ENCODE measurements around the gene GPX1. TPM values are rescaled to one million over a fixed set of nuclear protein-coding genes. Genes with fewer than 3 reads are reported as not detected.
A peak's percentile ranks its signal among the peaks of the same experiment; 100 is the strongest.
"Not testable (repeated sequence)": the region's sequence is repeated elsewhere in the genome, so short reads cannot be mapped to it uniquely, and the experiment has no call there.

Gene GPX1
- total RNA-seq, 1 experiment from 2014 or later, result 352 TPM

DNA sequence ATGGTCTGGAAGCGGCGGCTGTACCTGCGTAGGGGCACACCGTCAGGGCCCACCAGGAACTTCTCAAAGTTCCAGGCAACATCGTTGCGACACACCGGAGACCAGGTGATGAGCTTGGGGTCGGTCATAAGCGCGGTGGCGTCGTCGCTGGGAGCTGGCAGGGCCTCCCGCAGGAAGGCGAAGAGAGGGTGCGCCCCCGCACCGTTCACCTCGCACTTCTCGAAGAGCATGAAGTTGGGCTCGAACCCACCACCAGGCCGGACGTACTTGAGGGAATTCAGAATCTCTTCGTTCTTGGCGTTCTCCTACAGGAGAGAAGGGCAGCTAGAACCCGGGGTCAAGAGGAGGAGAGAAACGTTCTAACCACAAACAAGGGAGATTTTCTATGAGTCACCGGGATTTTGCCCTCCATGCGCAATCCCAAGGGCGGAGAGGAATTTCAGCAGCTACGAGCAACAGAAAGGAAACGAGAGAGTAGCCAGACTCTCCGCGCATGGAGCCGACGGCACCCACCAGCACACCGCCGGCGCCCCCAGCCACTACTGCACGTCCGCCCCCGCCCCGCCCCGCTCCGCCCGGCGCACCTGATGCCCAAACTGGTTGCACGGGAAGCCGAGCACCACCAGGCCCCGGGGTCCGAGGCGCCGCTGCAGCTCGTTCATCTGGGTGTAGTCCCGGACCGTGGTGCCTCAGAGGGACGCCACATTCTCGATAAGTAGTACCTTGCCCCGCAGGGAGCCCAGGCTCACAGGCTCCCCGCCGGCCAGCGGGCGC, 523 bp downstream of the GPX1 start:
- peak; percentile 81 for DNase-seq (ENCODE audit: low spot score)

DNA sequence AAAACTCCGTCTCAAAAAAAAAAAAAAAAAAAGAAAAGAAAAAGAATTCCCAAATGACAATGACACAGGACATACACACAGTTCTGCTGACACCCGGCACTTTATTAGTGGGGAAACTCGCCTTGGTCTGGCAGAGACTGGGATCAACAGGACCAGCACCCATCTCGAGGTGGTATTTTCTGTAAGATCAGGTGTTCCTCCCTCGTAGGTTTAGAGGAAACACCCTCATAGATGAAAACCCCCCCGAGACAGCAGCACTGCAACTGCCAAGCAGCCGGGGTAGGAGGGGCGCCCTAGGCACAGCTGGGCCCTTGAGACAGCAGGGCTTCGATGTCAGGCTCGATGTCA, 1.1 kb downstream of the GPX1 start:
- DNase-seq (ENCODE audit: low spot score), result not testable (repeated sequence)

DNA sequence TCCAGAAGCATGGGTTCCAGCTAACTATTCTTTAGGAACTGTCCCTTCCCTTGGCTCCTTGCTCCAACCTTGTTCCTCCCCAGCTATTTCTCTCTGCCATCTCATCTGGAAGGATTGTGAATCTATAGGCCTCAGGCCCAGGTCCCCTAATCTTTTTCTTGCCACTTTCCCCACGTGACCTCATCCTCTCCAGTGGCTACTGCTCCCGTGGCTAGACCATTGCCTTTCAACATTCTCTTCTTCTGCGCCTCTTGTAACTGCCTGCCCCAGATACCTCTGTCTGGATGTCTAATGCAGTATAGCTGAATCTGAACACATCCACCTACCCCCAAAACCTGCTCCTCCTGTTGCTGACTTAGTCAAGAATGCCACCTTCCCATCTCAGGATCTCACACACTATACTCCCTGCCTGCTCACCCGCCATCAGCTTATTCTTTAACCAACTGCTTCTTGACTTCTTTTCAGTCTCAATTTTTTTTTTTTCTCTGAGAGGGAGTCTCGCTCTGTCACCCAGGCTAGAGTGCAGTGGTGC, 5.2 kb downstream of the GPX1 start:
- no peak for DNase-seq (ENCODE audit: low spot score)

DNA sequence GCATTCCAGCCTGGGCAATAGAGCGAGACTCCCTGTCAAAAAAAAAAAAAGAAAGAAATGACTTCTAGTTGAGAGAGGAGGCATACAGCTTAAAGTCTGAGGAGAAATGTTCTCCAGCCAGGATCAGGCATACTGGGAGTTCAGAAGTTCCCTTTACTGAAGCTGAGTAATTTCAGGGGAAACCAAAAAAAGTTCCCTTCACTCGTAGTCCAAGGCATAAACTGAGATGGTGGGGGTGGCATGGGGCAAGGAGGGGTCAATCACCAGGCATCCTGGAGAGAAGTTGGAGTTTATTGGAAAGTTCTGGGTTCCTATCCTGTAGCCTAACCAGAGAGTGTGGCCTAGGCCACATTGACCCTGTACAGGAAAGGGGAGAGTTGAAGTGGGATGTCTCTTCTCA, 5.9 kb downstream of the GPX1 start:
- no peak for DNase-seq (ENCODE audit: low spot score)

DNA sequence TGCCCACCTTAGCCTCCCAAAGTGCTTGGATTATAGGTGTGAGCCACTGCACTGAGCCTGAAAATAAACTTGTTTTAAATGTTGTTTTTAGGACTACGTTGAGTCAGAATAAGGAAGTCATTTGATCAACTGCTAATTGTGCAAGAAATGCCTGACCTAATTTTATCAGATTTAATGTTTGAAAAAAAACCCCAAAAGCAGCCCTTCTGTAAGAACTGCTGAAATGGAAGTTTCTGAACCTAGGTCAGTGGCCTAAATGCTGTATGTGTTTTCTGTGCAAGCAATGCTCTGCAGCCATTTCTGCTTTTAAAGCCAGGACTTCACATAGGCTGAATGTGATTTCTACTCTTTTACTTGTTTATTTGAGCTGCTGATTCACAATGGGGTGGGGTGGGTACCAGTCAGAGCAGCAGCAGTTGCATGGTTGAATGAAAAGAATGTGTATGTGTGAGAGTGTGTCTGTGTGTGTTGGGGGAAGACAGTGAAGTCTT, 6.6 kb downstream of the GPX1 start:
- peak; percentile 68 for DNase-seq (ENCODE audit: low spot score)

DNA sequence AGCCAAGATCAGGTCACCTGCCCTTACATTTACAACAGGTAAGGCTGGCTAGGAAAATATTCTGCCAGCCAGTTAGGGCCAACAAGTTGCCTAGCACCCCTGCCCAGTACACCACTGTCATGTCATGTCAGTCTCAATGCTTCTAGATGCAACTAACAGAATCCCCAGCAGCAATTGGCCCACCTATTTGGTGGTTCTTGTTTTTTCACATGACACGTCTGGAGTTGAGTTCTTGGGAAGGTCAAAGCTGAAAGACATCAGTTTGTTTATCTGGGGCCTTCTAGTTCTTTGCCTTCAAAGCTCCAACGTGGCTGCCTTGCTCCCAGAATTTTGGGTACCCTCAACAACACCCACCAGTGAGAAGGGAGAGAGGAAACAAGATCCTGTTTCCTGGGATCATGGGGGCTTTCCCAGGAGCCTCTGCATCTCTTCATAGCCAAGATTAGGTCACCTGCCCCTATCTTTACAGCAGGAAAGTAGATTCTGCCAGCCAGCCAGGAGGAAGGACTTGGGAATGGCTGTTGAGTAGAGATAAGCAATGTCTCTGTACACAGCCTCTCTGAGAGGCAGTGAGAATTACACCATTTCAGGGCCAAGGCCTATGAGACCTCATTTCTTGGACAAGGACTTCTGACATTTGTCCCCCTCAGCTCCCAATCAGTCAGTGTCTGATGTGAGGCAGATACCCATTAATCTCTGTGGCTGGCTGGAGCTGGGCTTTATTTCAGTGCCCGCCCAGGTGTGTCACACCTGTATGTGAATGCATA, 8.6 kb downstream of the GPX1 start:
- DNase-seq (ENCODE audit: low spot score), result no peak

DNA sequence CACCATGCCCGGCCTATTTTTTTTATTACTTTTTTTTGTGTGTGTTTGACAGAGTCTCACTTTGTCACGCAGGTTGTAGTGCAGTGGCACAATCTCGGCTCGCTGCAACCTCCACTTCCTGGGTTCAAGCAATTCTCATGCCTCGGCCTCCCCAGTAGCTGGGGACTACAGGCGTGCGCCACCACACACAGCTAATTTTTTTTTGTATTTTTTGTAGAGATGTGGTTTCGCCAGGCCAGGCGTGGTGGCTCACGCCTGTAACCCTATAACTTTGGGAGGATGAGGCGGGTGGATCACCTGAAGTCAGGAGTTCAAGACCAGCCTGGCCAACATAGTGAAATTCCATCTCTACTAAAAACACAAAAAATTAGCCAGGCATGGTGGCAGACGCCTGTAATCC, 9.8 kb downstream of the GPX1 start:
- DNase-seq (ENCODE audit: low spot score), result not testable (repeated sequence)

DNA sequence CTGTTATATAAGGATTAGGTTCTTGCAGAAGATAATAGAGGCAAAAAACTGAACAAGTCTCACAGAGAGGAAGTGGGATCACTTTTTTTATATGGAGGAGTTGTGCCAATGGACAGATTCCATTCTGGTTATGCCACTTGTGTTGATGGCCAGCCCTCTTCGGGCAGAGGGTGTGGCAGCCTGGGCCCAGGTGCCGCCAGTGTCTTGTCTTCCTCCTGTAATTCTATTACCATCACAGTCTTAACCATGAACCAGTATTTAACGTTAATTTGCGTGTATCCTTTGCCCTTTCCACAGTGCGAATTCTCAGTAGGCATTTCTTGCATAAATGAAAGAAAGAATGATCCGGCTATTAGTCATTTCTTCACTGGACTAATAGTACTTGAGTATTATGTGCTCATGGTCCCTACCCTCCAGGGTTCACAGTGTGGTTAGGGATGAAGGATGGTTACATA, 11.3 kb downstream of the GPX1 start:
- DNase-seq (ENCODE audit: low spot score), result peak; percentile 60

DNA sequence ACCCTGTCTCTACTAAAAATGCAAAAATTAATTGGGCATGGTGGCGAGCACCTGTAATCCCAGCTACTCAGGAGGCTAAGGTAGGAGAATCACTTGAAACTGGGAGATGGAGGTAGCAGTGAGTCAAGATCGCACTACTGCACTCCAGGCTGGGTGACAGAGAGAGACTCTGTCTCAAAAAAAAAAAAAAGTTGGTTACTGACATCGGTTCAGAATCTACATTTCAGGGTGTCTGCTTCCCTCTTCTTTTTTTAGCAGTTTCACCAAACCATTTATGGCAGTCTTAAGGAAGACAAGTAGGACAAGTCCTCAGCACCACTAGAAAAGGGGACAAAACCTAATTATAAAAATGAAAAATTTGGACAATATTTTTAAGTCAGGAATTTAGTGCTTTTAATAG, 15.0 kb downstream of the GPX1 start:
- DNase-seq (ENCODE audit: low spot score), result no peak

DNA sequence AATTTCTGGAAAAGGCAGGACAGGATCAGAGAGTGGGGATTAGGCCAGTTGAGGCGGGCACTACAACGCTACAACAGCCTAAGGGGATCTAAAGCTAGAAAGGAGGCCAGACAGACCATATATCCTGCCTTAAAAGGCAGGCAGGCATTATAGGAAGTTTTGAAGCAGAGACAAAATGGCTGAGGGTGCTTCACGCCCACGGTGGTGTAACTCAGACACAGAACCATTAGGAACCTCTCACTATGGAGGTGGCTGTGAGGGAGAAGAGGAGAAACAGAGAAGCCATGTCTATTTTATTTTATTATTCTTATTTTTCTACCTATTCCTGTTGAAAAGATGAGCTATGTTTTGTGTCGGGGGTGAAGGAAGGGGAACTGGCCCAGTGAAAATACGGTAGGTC, 16.2 kb downstream of the GPX1 start:
- no peak for DNase-seq (ENCODE audit: low spot score)

DNA sequence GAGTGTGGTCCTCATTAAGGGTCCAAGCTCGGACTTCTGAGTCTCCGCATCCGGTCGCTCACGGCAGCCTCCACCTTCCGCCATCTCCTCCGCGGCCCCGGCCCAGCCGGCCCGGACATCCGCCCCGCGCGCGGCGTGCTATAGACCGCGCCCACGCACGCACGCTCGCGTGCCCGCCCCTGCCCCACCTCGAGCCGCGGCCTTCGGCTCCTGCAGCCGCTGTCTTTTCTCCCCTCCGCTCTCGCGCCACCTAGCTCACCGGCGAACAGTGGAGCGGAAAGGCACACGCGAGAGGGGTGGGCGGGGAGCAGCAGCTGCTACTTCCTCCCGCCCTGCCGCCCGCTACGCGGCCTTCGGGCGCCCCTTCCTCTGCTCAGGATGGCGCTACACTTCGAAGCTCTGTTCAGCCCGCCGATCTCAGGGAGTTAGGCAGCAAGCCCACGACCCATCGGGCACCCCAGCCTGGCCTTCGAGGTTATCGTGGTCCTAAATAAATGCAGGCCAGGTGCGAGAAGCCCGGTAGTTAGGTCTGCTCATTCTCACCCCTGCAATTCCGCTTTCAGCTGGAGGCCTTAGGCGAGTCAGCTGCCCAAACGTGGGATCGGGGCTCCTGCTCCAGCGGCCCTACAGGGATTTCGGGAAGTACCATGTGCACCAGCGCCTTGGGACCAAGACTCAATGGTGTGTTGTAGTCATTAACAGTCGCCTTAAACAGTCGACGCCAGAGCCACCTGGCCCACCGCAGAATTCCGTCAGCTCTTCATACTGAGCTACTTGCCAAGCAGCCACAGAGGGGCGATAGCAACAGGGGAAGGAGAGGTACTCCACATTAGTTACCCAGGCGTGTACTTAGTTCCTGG, 18.0 kb downstream of the GPX1 start, which contains the start of gene USP4:
Gene USP4, minus strand, starts transcription at position 113 of the 860 bp plus-strand sequence. Its CDS starts 29 bp downstream, at position 84.
- peak; percentile 73 for DNase-seq (ENCODE audit: low spot score)

DNA sequence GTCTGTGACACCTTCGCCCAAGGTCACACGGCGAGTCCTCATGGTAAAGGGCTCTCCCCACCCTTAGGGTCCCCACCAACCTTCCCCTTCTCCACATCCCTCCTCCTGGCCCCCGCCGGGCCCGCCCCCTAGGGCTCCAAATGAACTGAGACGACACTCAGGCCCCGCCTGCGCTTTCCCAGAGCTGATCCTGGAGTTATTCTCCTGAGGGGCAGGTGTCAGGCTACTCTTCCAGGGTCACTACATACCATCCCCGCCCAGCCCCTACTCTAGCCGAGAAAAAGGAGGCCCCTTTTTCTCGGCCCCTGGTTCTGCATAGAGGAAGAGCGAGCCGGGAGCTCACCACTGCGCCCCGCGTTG, 18.6 kb downstream of the GPX1 start:
- DNase-seq (ENCODE audit: low spot score), result no peak

DNA sequence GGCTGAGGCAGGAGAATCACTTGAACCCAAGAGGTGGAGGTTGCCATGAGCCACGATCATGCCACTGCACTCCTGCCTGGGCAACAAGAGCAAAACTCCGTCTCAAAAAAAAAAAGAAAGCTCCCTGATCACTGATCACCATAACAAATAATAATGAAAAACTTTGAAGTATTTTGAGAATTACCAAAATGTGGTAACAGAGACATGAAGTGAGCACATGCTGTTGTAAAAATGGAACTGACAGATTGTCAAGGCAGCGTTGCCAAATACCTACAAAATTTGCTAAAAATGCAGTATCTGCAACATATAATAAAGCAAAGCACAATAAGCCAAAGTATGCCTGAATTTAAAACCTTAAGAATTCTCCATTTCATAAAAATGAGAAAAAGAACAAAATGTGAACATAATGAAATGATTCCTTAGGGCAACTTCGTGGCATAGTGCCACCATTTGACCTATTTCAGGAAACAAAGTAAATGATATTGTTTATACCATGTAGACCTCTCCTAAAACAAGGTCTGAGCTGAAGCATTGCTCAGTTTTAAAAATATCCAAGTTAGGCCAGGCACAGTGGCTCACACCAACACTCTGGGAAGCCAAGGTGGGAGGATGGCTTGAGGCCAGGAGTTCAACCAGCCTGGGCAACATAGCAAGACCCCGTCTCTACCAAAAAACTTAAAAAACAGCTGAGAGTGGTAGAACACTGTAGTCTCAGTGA, 24.1 kb downstream of the GPX1 start:
- no peak for DNase-seq (ENCODE audit: low spot score)

DNA sequence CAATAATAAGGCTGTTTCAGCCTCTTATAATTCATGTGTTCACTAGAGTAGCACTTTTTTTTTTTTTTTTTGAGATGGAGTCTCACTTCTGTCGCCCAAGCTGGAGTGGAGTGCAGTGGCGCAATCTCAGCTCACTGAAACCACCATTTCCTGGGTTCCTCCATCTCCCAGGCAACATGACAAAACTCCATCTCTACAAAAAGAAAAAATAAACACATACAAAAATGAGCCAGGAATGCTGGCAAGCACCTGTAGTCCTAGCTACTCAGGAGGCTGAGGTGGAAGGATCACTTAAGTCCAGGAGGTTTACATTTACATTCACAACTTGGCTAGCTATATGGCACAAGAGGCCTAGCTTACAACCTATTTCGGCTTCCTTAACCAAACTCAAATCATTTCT, 25.1 kb downstream of the GPX1 start:
- no peak for DNase-seq (ENCODE audit: low spot score)

DNA sequence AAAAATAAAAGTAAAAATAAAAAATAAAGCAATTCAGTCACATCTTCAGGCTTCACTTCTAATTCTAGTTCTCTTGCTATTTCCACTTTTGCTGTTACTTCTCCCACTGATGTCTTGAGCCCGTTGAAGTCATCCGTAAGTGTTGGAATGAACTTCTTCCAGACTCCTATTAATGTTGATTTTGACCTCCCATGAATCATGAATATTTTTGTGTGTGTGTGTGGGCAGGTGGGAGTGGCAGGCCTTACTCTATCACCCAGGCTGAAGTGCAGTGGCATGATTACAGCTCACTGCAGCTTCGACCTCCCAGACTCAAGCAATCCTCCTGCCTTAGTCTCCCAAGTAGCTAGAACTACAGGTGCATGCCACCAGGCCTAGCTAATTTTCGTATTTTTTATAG, 29.0 kb downstream of the GPX1 start:
- no peak for DNase-seq (ENCODE audit: low spot score)

DNA sequence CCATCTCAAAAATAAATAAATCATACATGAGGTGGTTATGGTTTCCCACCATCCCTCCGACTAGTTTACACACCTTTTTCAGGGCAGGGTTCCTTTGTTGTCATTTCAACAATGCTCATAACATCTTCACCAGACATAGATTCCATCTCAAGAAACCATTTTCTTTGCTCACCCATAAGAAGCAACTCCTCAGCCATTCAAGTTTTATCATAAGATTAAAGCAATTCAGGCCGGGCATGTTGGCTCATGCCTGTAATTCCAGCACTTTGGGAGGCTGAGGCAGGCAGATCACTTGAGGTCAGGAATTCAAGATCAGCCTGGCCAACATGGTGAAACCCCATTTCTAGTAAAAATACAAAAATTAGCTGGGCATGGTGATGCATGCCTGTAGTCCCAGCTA, 29.8 kb downstream of the GPX1 start:
- not testable (repeated sequence) for DNase-seq (ENCODE audit: low spot score)

DNA sequence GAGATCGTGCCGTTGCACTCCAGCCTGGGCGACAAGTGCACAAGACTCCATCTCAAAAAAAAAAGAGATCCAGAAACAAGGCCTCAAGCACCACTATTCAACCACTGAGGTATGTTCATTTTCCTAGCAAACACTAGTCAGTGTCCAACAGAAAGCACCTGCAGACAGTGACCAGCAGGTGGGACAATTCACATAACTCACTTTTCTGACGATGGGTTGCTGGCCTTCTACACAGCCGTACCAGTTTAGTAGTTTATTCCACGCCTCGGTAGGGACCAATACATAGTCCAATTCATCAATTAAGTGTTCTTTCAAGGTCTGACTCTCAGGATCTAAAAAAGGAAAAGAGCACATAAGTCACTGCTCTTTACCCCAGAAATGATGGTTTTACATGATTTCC, 30.7 kb downstream of the GPX1 start:
- DNase-seq (ENCODE audit: low spot score), result no peak

DNA sequence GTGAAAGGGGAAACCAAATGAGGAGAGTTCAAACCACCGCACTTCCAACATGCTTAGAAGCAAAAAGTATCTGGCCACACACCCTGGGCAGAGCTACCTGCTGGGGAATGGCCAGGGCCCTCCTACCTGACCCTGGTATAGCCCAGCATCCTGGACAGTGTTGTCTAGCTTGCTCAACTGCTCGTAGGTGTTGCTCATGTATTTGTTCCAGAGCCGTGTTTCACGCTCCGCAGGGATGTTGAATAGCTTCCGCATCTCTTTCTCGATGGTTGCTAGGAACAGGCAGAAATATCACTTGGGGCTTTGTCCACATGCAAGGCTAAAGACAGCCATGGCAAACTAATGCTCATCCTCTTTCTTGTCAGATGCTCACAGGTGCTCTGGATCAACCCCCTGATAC, 33.4 kb downstream of the GPX1 start:
- no peak for DNase-seq (ENCODE audit: low spot score)

DNA sequence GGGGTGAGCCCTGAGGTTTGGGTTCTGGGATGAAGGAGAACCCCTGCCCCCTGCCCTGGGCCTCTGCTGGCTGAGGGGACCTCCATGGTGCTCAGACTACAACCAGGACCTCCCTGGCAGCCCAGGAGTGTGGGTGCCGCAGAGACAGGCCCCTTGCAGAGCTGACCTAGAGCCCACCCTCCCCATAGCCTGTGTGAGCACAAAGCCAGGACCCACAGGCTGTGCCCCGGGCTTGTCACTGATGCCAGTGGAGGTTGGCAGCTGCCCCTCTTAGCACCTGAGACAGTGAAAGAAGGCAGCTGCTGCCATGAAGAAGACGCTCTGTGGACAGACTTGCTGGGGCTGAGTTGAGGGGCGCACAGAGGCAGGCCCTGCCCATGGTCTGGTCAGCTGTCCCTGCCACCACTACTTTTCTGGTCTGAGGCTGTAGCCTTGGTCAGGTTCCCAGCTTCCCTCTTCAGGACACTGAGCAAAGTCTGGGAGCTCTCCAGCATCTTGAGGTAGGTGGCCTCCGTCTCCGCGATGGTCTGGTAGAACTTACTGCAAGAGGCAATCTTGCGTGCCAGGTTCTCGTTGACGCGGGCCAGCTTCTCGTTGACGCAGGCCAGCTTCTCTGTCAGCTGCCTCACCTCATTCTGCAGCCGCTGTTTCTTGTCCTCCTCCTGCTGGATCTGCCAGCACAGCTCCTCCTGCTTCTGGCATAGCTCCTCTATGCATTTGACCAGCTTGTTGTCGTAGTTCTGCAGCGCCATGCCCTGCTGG, 41.3 kb downstream of the GPX1 start:
- DNase-seq (ENCODE audit: low spot score), result no peak

DNA sequence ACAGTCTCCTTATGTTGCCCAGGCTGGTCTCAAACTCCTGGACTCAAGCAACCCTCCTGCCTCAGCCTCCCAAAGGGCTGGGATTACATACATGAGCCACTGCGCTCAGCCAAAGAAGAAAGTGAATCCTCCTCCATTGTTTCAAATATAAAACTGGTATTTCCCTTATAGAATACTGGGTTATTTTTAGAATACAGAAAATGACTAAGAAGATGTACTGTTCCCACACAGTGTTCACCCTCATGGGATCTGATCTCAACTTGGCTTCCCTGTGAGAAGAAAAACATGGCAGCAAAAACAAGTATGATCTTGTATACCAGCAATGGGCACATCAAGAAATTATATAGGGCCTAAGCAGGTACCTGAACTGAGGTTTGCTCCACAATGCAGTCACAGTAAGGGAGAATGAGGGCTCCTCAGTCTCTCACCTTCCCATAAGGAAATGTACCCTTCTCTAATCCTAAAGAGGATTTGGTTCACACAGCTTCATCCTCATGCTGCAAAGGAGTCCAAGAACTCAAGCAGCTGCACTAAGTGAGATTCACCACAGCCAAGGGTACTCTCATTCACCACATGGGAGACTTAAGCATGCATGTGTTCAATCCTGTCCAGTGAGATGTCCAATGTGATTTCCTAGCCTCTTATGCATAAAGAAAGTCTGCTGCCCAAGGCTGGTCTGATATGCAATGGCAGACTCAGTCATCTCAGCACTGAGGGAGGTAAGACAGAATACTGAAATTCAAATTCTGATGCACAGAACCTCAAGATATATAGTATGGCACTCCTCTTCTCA, 44.1 kb downstream of the GPX1 start:
- peak; percentile 22 for DNase-seq (ENCODE audit: low spot score)

All from A172 (cell line).